ENCODE data around the gene NAALADL1. TPM values are rescaled to one million over a fixed set of nuclear protein-coding genes. Genes with fewer than 3 reads are reported as not detected.

NAALADL1 gene
- total RNA-seq, 6 experiments from 2014 or later = 0.83 to 3.5 (median 1.4) TPM

GRCh38 chr11:65103476-65103875 lies 45.1 kb upstream of the NAALADL1 start:
- H3K9me3 ChIP-seq = no peaks in the 10 kb centered on the region
- no peak for ATAC-seq
- intact Hi-C loops (cut with DNase I) = loop anchor here in 1 of 2 donors (10.0 kb wide), 1 partner anchor 69 kb away; no protein-coding TSS in a partner anchor
- DNase-seq = no peak
- no peaks in the 10 kb centered on the region for H3K27me3 ChIP-seq
- no peak overlapping the region for H3K4me3 ChIP-seq
- peak overlapping the region in 2 of 3 donors; percentile 32 to 81 for H3K27ac ChIP-seq
- no peak for TF ChIP-seq POLR2A (IDR thresholded peaks at IDR 0.05)
- TF ChIP-seq, protein P1, sequence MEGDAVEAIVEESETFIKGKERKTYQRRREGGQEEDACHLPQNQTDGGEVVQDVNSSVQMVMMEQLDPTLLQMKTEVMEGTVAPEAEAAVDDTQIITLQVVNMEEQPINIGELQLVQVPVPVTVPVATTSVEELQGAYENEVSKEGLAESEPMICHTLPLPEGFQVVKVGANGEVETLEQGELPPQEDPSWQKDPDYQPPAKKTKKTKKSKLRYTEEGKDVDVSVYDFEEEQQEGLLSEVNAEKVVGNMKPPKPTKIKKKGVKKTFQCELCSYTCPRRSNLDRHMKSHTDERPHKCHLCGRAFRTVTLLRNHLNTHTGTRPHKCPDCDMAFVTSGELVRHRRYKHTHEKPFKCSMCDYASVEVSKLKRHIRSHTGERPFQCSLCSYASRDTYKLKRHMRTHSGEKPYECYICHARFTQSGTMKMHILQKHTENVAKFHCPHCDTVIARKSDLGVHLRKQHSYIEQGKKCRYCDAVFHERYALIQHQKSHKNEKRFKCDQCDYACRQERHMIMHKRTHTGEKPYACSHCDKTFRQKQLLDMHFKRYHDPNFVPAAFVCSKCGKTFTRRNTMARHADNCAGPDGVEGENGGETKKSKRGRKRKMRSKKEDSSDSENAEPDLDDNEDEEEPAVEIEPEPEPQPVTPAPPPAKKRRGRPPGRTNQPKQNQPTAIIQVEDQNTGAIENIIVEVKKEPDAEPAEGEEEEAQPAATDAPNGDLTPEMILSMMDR (IDR thresholded peaks at IDR 0.05) = no peak
- peaks cover 0 to 9% (median 4%) of the 10 kb centered on the region in 4 donors for H3K36me3 ChIP-seq
- peaks cover 0 to 45% (median 18%) of the 10 kb centered on the region in 4 donors for H3K4me1 ChIP-seq

- intact Hi-C loops (cut with DNase I) = loop anchor here in 1 of 2 donors (10.0 kb wide), 1 partner anchor 68 kb away; no protein-coding TSS in a partner anchor
- TF ChIP-seq, protein P1 (IDR thresholded peaks at IDR 0.05) = no peak
- TF ChIP-seq POLR2A (IDR thresholded peaks at IDR 0.05) = no peak
- 43% methylated on average over 8 of the region's 8 CpGs for WGBS (ENCODE audit: insufficient coverage, low coverage, low lambda C conversion rate, missing lambda C conversion rate)
- ATAC-seq (peak; percentile 86 to 89 (median 86)), DNase-seq (peak; percentile 47 to 80 (median 74))
- Histone ChIP-seq H3K9me3 (no peaks in the 10 kb centered on the region), H3K4me1 (peaks cover 0 to 46% (median 20%) of the 10 kb centered on the region in 4 donors), H3K4me3 (no peak overlapping the region), H3K36me3 (peaks cover 0 to 7% (median 0%) of the 10 kb centered on the region in 4 donors), H3K27me3 (no peaks in the 10 kb centered on the region), H3K27ac (peak overlapping the region; percentile 7 to 81 (median 59))
Observed at GRCh38 chr11:65102142-65103095, 44.1 kb upstream of the NAALADL1 start.

DNA sequence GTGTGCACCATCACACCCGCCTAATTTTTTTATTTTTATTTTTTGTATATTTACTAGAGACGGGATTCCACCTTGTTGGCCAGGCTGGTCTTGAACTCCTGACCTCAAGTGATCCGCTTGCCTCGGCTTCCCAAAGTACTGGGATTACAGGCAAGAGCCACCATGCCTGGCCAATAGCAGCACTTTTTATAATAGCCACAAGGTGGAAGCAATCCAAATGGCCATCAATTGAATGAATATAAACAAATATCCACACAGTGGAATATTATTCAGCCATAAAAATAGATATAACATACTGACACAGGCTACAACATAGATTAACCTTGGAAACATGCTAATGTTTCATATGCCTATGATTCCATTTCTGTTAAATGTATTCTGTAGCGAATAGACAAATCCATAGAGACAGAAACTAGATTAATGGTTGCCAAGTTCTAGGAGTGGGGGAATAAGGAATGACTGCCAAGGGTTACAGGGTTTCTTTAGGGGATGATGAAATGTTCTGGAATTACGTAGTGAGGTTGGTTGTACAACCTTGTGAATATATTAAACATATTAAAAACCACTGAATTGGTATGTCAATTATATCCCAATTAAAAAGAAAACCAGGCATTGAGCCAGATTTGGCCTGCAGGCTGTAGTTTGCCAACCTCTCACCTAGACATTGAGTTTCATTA lies 42.5 kb upstream of the NAALADL1 start:
- TF ChIP-seq, protein P1 (IDR thresholded peaks at IDR 0.05) = no peak
- TF ChIP-seq POLR2A (IDR thresholded peaks at IDR 0.05) = no peak
- Histone ChIP-seq H3K9me3 (no peaks in the 10 kb centered on the region), H3K4me1 (peaks cover 0 to 53% (median 24%) of the 10 kb centered on the region in 4 donors), H3K4me3 (no peak overlapping the region), H3K36me3 (peaks cover 0 to 7% (median 0%) of the 10 kb centered on the region in 4 donors), H3K27me3 (no peaks in the 10 kb centered on the region), H3K27ac (peak overlapping the region in 2 of 3 donors; percentile 59 to 81)
- ATAC-seq (no peak), DNase-seq (no peak)
- intact Hi-C loops (cut with DNase I) = loop anchor here in 1 of 2 donors (10.0 kb wide), 1 partner anchor 66 kb away; no protein-coding TSS in a partner anchor
- WGBS (ENCODE audit: insufficient coverage, low coverage, low lambda C conversion rate, missing lambda C conversion rate) = 68% methylated on average over 6 of the region's 6 CpGs

DNA sequence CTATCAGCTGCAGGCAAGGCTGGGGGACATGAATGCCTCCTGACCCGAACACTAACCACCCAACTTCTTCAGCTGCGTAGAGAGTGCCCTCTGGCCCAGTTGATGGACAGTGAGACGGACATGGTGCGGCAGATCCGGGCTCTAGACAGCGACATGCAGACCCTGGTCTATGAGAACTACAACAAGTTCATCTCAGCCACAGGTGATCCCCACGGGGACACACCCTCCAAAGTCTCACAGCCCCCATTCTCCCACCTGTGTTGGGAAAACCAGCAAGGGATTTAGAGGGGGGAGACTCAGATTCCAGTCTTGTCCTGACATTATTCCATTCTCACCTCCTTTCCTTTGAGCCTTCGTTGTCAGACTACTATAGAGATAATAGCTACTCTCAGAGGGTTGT lies 38.6 kb upstream of the NAALADL1 start:
- intact Hi-C loops (cut with DNase I) = no loop called here
- TF ChIP-seq, protein P1 (IDR thresholded peaks at IDR 0.05) = no peak
- no peak for TF ChIP-seq POLR2A (IDR thresholded peaks at IDR 0.05)
- 21% methylated on average over 4 of the region's 8 CpGs for WGBS (ENCODE audit: insufficient coverage, low coverage, low lambda C conversion rate, missing lambda C conversion rate)

More for the DNA sequence above, 38.6 kb upstream of the NAALADL1 start:
- Histone ChIP-seq H3K27ac (peak overlapping the region; percentile 78 to 91 (median 88)), H3K9me3 (no peaks in the 10 kb centered on the region), H3K4me3 (peak overlapping the region; percentile 84 to 97 (median 89)), H3K4me1 (peaks cover 0 to 29% (median 11%) of the 10 kb centered on the region in 4 donors), H3K27me3 (no peaks in the 10 kb centered on the region), H3K36me3 (peaks cover 0 to 7% (median 0%) of the 10 kb centered on the region in 4 donors)
- DNase-seq (no peak), ATAC-seq (no peak)
